Measurements from ENCODE around the gene F11.

- no peak for TF ChIP-seq CTCF (conservative IDR thresholded peaks at IDR 0.05; ENCODE audit: low read depth in 2 of 2)
- TF ChIP-seq EZH2 (IDR thresholded peaks at IDR 0.05; ENCODE audit: low read depth, unreplicated experiment): no peak
- no peak for TF ChIP-seq POLR2AphosphoS5 (IDR thresholded peaks at IDR 0.05; ENCODE audit: low read depth)
- TF ChIP-seq EZH2phosphoT487 (IDR thresholded peaks at IDR 0.05; ENCODE audit: unreplicated experiment): no peak
- no peak for TF ChIP-seq REST (IDR thresholded peaks at IDR 0.05; ENCODE audit: unreplicated experiment)
- TF ChIP-seq CREB1 (CRISPR knock-in tag; IDR thresholded peaks at IDR 0.05; ENCODE audit: low read depth): no peak
- TF ChIP-seq STAT1 (IDR thresholded peaks at IDR 0.05; ENCODE audit: unreplicated experiment): no peak
These were observed 39.0 kb downstream of the F11 start for GRCh38 chr4:186304866-186305505.

Measured in GM23338 (cell line).